HG03460 (cell line): Measurements from ENCODE around the gene DAAM1.
A peak's percentile ranks its signal among the peaks of the same experiment; 100 is the strongest.

Experiments used
- ATAC-seq: cut with Tn5 transposase; IDR thresholded peaks from one replicate; pipeline ENCODE4 v1.9.1; 2021; ENCODE audit not compliant: unreplicated experiment

DAAM1 gene

GRCh38 chr14:59188461-59189090 is at the start of gene DAAM1:
TSS of gene DAAM1 (plus strand) at chr14:59188667. CDS start at chr14:59263478, 74,811 bp downstream.
- ATAC-seq: peak; percentile 79

GRCh38 chr14:59139324-59139723 is 49.1 kb upstream of the DAAM1 start:
- ATAC-seq: no peak

- ATAC-seq: no peak
These were observed 48.2 kb upstream of the DAAM1 start for GRCh38 chr14:59140106-59140843.

- ATAC-seq: no peak
These were observed 42.0 kb upstream of the DAAM1 start for GRCh38 chr14:59146484-59146883.

GRCh38 chr14:59147007-59147406 is 41.5 kb upstream of the DAAM1 start:
- ATAC-seq: no peak

- peak; percentile 66 for ATAC-seq
These were observed 40.0 kb upstream of the DAAM1 start for GRCh38 chr14:59148334-59148900.

GRCh38 chr14:59150990-59151389 is 37.5 kb upstream of the DAAM1 start:
- ATAC-seq: peak; percentile 77

- ATAC-seq: no peak
These were observed 34.1 kb upstream of the DAAM1 start for GRCh38 chr14:59154373-59154772.

- no peak for ATAC-seq
These were observed 32.6 kb upstream of the DAAM1 start for GRCh38 chr14:59155886-59156285.

- ATAC-seq: no peak
These were observed 29.3 kb upstream of the DAAM1 start for GRCh38 chr14:59159169-59159568.

- ATAC-seq: no peak
These were observed 28.0 kb upstream of the DAAM1 start for GRCh38 chr14:59160506-59160905.

- no peak for ATAC-seq
These were observed 26.8 kb upstream of the DAAM1 start for GRCh38 chr14:59161561-59162175.

- no peak for ATAC-seq
These were observed 22.2 kb upstream of the DAAM1 start for GRCh38 chr14:59166258-59166657.

GRCh38 chr14:59175404-59175803 is 13.1 kb upstream of the DAAM1 start:
- peak; percentile 96 for ATAC-seq

- ATAC-seq: no peak
These were observed 11.7 kb upstream of the DAAM1 start for GRCh38 chr14:59176765-59177164.

GRCh38 chr14:59177262-59177661 is 11.2 kb upstream of the DAAM1 start:
- no peak for ATAC-seq

- no peak for ATAC-seq
These were observed 6.7 kb upstream of the DAAM1 start for GRCh38 chr14:59181791-59182190.

GRCh38 chr14:59182641-59183040 is 5.8 kb upstream of the DAAM1 start:
- ATAC-seq: no peak

GRCh38 chr14:59183150-59183549 is 5.3 kb upstream of the DAAM1 start:
- no peak for ATAC-seq

GRCh38 chr14:59184396-59184795 is 4.1 kb upstream of the DAAM1 start:
- ATAC-seq: no peak

- ATAC-seq: no peak
These were observed 2.8 kb upstream of the DAAM1 start for GRCh38 chr14:59185676-59186075.

GRCh38 chr14:59186306-59186705 is 2.2 kb upstream of the DAAM1 start:
- ATAC-seq: no peak
